IMR-90 (cell line): ENCODE data around the gene GRK2. TPM values are rescaled to one million over a fixed set of nuclear protein-coding genes. Genes with fewer than 3 reads are reported as not detected.
A peak's percentile ranks its signal among the peaks of the same experiment; 100 is the strongest.

Experiments
- ATAC-seq: fragments of 200-7000 bp; cut with Tn5 transposase; 2 replicates; pipeline ENCODE4 v1.9.1; 2020; ENCODE audit warnings: low read depth, mild to moderate bottlenecking, moderate library complexity
- BruUV-seq: library from RNA; stranded (reverse); fragments of 400-500 nt; replicated peaks from 2 replicates; lab custom pipeline; 2021; lab: Mats Ljungman, UMichigan
- CTCF ChIA-PET: fragments of 300-600 bp; formaldehyde crosslinking; extraction: SDS; loops from one replicate; lab custom pipeline; 2021; ENCODE audit warnings: antibody characterized with exemption; lab: Yijun Ruan, JAX
- POLR2A ChIA-PET: fragments of 300-600 bp; sonication (Branson Sonifier 250); formaldehyde crosslinking; loops from one replicate; lab custom pipeline; 2022; ENCODE audit warnings: antibody characterized with exemption; ENCODE audit not compliant: unreplicated experiment; lab: Charles Lee
- DNase-seq: peaks from one replicate; pipeline ENCODE4 v3.0.0; 2013
- H2AFZ ChIP-seq: replicated peaks from 2 replicates; pipeline ENCODE3; 2013; ENCODE audit warnings: low read length, mild to moderate bottlenecking; ENCODE audit not compliant: poor library complexity
- H2AK5ac ChIP-seq: 2 replicates; pipeline ENCODE4 v1.6.1; 2013; ENCODE audit warnings: low read depth, low read length, inconsistent platforms
- H2AK9ac ChIP-seq: replicated peaks from 2 replicates; pipeline ENCODE3; 2013; ENCODE audit warnings: mild to moderate bottlenecking, low read depth, low read length, moderate library complexity; ENCODE audit not compliant: poor library complexity
- H2BK120ac ChIP-seq: 2 replicates; pipeline ENCODE4 v1.6.1; 2013; ENCODE audit warnings: low read depth, low read length, inconsistent platforms
- H2BK15ac ChIP-seq: 3 replicates; pipeline ENCODE4 v1.6.1; 2013; ENCODE audit warnings: low read depth, low read length, inconsistent platforms
- H2BK20ac ChIP-seq: 2 replicates; pipeline ENCODE4 v1.6.1; 2013; ENCODE audit warnings: low read depth, mild to moderate bottlenecking, inconsistent platforms, low read length, moderate library complexity
- H2BK5ac ChIP-seq: 2 replicates; pipeline ENCODE4 v1.6.1; 2013; ENCODE audit warnings: mild to moderate bottlenecking, low read depth, low read length, inconsistent platforms; ENCODE audit not compliant: poor library complexity, severe bottlenecking
- H3K14ac ChIP-seq: replicated peaks from 2 replicates; pipeline ENCODE4 v1.6.1; 2013; ENCODE audit warnings: low read depth, low read length, inconsistent platforms
- H3K18ac ChIP-seq: 2 replicates; pipeline ENCODE4 v1.6.1; 2013; ENCODE audit warnings: low read depth, low read length, control low read depth
- H3K23ac ChIP-seq: 2 replicates; pipeline ENCODE4 v1.6.1; 2013; ENCODE audit warnings: low read depth, low read length, inconsistent platforms
- H3K27ac ChIP-seq: 2 replicates; pipeline ENCODE4 v1.5.1; 2013; ENCODE audit warnings: mild to moderate bottlenecking, control low read depth, low read length; ENCODE audit not compliant: insufficient read depth
- H3K27me3 ChIP-seq: 2 replicates; pipeline ENCODE4 v1.6.1; 2013; ENCODE audit warnings: low read length; ENCODE audit not compliant: control insufficient read depth, insufficient read depth
- H3K36me3 ChIP-seq: 2 replicates; pipeline ENCODE4 v1.6.1; 2013; ENCODE audit warnings: low read length, mixed read lengths; ENCODE audit not compliant: control insufficient read depth, insufficient read depth
- H3K4ac ChIP-seq: 2 replicates; pipeline ENCODE4 v1.6.1; 2013; ENCODE audit warnings: low read depth, low read length, inconsistent platforms
- H3K4me1 ChIP-seq: 2 replicates; pipeline ENCODE4 v1.6.1; 2013; ENCODE audit warnings: low read length, mixed read lengths; ENCODE audit not compliant: control insufficient read depth, insufficient read depth
- H3K4me2 ChIP-seq: 2 replicates; pipeline ENCODE4 v1.6.1; 2013; ENCODE audit warnings: low read depth, mild to moderate bottlenecking, control low read depth, low read length, moderate library complexity
- H3K4me3 ChIP-seq: 2 replicates; pipeline ENCODE4 v1.5.1; 2013; ENCODE audit warnings: low read depth, mild to moderate bottlenecking, control low read depth, low read length, moderate library complexity; ENCODE audit not compliant: insufficient read depth
- H3K56ac ChIP-seq: 2 replicates; pipeline ENCODE4 v1.6.1; 2013; ENCODE audit warnings: low read length, inconsistent platforms; ENCODE audit not compliant: insufficient read depth; ENCODE audit errors: extremely low read depth
- H3K79me1 ChIP-seq, 2 experiments: 2 replicates each; pipeline ENCODE4 v1.6.1; 2013; ENCODE audit warnings: low read length in 2 of 2, inconsistent platforms in 1 of 2, low read depth in 1 of 2
- H3K9ac ChIP-seq: 2 replicates; pipeline ENCODE4 v1.6.1; 2013; ENCODE audit warnings: low read depth, low read length, control low read depth
- H3K9me1 ChIP-seq: 2 replicates; pipeline ENCODE4 v1.6.1; 2013; ENCODE audit warnings: low read length, inconsistent platforms; ENCODE audit not compliant: insufficient read depth
- H3K9me3 ChIP-seq: 2 replicates; pipeline ENCODE4 v1.6.1; 2013; ENCODE audit warnings: low read length; ENCODE audit not compliant: control insufficient read depth, insufficient read depth
- H4K20me1 ChIP-seq: 2 replicates; pipeline ENCODE4 v1.6.1; 2013; ENCODE audit warnings: low read length, inconsistent platforms; ENCODE audit not compliant: insufficient read depth
- H4K5ac ChIP-seq: 2 replicates; pipeline ENCODE4 v1.6.1; 2013; ENCODE audit warnings: mild to moderate bottlenecking, low read depth, low read length, control low read depth
- H4K8ac ChIP-seq, 2 experiments: 2 replicates each; pipeline ENCODE4 v1.6.1; 2013; ENCODE audit warnings: low read depth in 2 of 2, low read length in 2 of 2, control low read depth in 1 of 2, inconsistent platforms in 1 of 2
- H4K91ac ChIP-seq: 2 replicates; pipeline ENCODE4 v1.6.1; 2013; ENCODE audit warnings: low read depth, low read length, inconsistent platforms; ENCODE audit not compliant: insufficient read depth
- SMC3 ChIP-seq: fragments of 150-350 bp; IDR thresholded peaks from 2 replicates; pipeline ENCODE4 v1.6.1; 2016; ENCODE audit warnings: low read depth, mild to moderate bottlenecking, antibody characterized with exemption, low read length, moderate library complexity
- WGBS, 2 experiments: methylation state at CpG; one replicate each; pipeline versions ENCODE4 v1.1.5 to v1.1.7; 2013; ENCODE audit warnings: missing lambda C conversion rate in 2 of 2; ENCODE audit not compliant: insufficient read length in 1 of 2; ENCODE audit errors: extremely low coverage in 2 of 2; 5-methylcytosine and 5-hydroxymethylcytosine counted together
- dilution Hi-C: fragments of 300-500 bp; cut with HindIII; formaldehyde crosslinking; loops from one replicate; pipeline ENCODE4 v1.14.3; 2018; ENCODE audit warnings: low sequenced_read_pairs; ENCODE audit not compliant: unreplicated experiment
- in situ Hi-C: fragments of 300-500 bp; cut with MboI; formaldehyde crosslinking; loops from 3 replicates; pipeline ENCODE4 v1.14.3; 2019; ENCODE audit warnings: low sequenced_read_pairs, inconsistent platforms, mixed read lengths
- intact Hi-C: fragments of 100-400 bp; cut with micrococcal nuclease; formaldehyde crosslinking; loops from 2 replicates; pipeline ENCODE4 v1.10.0; 2022
- polyA plus RNA-seq, 3 experiments: library from polyadenylated mRNA; depleted of rRNA; stranded (reverse); fragments of >200 nt; gene quantifications; 2 replicates each; pipeline ENCODE4 v1.2.3, GENCODE V29; 2012; ENCODE audit warnings: low replicate concordance in 1 of 3
- total RNA-seq: library from RNA; depleted of rRNA; stranded (reverse); fragments of >200 nt; gene quantifications from 2 replicates; pipeline ENCODE4 v1.2.3, GENCODE V29; 2012

GRK2 gene
- total and polyA plus RNA-seq, 2 of the 4 experiments (the other 2 are of a cell fraction) = 26.7 to 41.8 TPM

DNA sequence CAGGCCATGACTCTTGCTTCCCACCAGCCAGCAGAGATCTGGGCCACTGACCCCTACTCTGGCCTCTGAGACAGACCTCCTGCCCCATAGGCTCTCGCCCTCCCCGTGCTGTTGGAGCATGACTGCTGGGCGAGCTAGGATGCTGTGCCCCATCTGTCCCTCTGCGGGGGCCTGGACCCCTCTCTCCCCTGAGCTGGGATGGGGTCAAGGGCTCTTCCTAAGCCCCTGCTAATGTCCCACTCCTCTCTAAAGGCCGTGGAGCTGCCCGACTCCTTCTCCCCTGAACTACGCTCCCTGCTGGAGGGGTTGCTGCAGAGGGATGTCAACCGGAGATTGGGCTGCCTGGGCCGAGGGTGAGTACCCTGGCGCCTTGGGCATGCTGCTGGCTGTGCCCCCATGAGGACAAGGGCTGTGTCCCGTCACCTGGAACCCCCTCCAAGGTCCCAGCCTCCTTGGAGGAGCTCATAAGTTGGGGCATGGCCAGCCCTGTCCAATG lies 16.7 kb downstream of the GRK2 start:
- Histone ChIP-seq H3K9me3 (no peaks in the 10 kb centered on the region), H3K56ac (no peak overlapping the region), H2BK5ac (no peak overlapping the region), H3K4ac (no peak overlapping the region), H2AK5ac (no peak overlapping the region), H2BK120ac (no peak overlapping the region), H2AK9ac (no peak overlapping the region), H3K18ac (no peak overlapping the region), H3K14ac (no peak overlapping the region), H3K27ac (no peak overlapping the region), H2BK15ac (no peak overlapping the region), H4K5ac (no peak overlapping the region), H3K23ac (no peak overlapping the region), H2BK20ac (no peak overlapping the region), H4K8ac (no peak overlapping the region), H3K4me3 (no peak overlapping the region), H4K91ac (no peak overlapping the region), H3K79me1 (peaks cover 12 to 40% of the 10 kb centered on the region in 2 experiments), H3K4me2 (no peak overlapping the region), H3K4me1 (peaks cover 5% of the 10 kb centered on the region), H3K9me1 (peaks cover 8% of the 10 kb centered on the region), H2AFZ (peak overlapping the region; percentile 14), H3K27me3 (no peaks in the 10 kb centered on the region), H4K20me1 (0 out of 2 replicates have a peak, but pooled peaks cover 2% of the 10 kb centered on the region), H3K9ac (no peak overlapping the region), H3K36me3 (peaks cover 69% of the 10 kb centered on the region)
- POLR2A ChIA-PET = interaction anchor here (0.6 kb wide), 1 partner anchor 128 kb away, joined by 3 read pairs; no protein-coding TSS in a partner anchor
- in situ Hi-C loops (no loop called here), intact Hi-C loops (no loop called here), dilution Hi-C loops (no loop called here)
- ATAC-seq = no peak
- BruUV-seq = no TSS peak
- no peak for TF ChIP-seq SMC3
- no peak for DNase-seq
- CTCF ChIA-PET = no interaction called here
- WGBS, 2 experiments = no CpG with 5 or more reads among the region's 11 CpGs
